SK-N-SH (cell line): ENCODE measurements around the gene PARP15. TPM values are rescaled to one million over a fixed set of nuclear protein-coding genes. Genes with fewer than 3 reads are reported as not detected.

ENCODE experiments used
- CTCF ChIA-PET: fragments of 300-600, 350-600 bp; formaldehyde crosslinking; extraction: SDS; loops from one replicate; lab custom pipeline; 2021; lab: Yijun Ruan, JAX
- POLR2A ChIA-PET: fragments of 350-600 bp; sonication (Branson Sonifier 250); formaldehyde crosslinking; extraction: SDS; loops from one replicate; lab custom pipeline; 2020; ENCODE audit warnings: antibody characterized with exemption, inconsistent platforms; lab: Yijun Ruan, JAX
- DNase-seq: peaks from one replicate; pipeline ENCODE4 v3.0.0; 2012
- H2AFZ ChIP-seq: fragments of 200-600 bp; sonication (generic); 2 replicates; pipeline ENCODE4 v1.8.1; 2016; ENCODE audit warnings: antibody characterized with exemption, mild to moderate bottlenecking, low read depth
- H3F3A ChIP-seq: fragments of 200-600 bp; sonication (generic); replicated peaks from 2 replicates; pipeline ENCODE3; 2016; ENCODE audit warnings: antibody characterized with exemption, mild to moderate bottlenecking; ENCODE audit not compliant: insufficient read depth
- H3K27ac ChIP-seq, 2 experiments: fragments of 200-500 bp in 1 of 2; fragments of 200-600 bp in 1 of 2; sonication (Bioruptor generic) in 1 of 2; sonication (generic), shearing (Covaris generic) in 1 of 2; 2 replicates each; pipeline versions ENCODE4 v1.5.1 to v1.6.1; 2014 to 2016; ENCODE audit warnings: low read depth in 2 of 2, inconsistent platforms in 1 of 2, low read length in 1 of 2, mild to moderate bottlenecking in 1 of 2, mixed read lengths in 1 of 2
- H3K27me3 ChIP-seq: fragments of 200-600 bp; sonication (generic), shearing (Covaris generic); 2 replicates; pipeline ENCODE4 v1.6.1; 2016; ENCODE audit warnings: mixed run types; ENCODE audit not compliant: insufficient read depth
- H3K36me3 ChIP-seq, 2 experiments: fragments of 200-500 bp in 1 of 2; fragments of 200-600 bp in 1 of 2; sonication (Bioruptor generic) in 1 of 2; sonication (generic) in 1 of 2; replicated peaks in 1 of 2; 2 replicates each; pipeline versions ENCODE3 to v1.5.1; 2014 to 2016; ENCODE audit warnings: low read length in 1 of 2, mild to moderate bottlenecking in 1 of 2; ENCODE audit not compliant: insufficient read depth in 2 of 2, control insufficient read depth in 1 of 2
- H3K4me1 ChIP-seq, 2 experiments: fragments of 200-500 bp in 1 of 2; fragments of 200-600 bp in 1 of 2; sonication (Bioruptor generic) in 1 of 2; sonication (generic), shearing (Covaris generic) in 1 of 2; 2 replicates each; pipeline versions ENCODE4 v1.5.1 to v1.6.1; 2014 to 2016; ENCODE audit warnings: low read depth in 1 of 2, low read length in 1 of 2, mixed run types in 1 of 2; ENCODE audit not compliant: insufficient read depth in 2 of 2, control insufficient read depth in 1 of 2
- H3K4me2 ChIP-seq: fragments of 200-600 bp; sonication (generic), shearing (Covaris generic); 2 replicates; pipeline ENCODE4 v1.6.1; 2017; ENCODE audit warnings: mixed run types
- H3K4me3 ChIP-seq, 2 experiments: fragments of 200-500 bp in 1 of 2; fragments of 200-600 bp in 1 of 2; sonication (Bioruptor generic) in 1 of 2; sonication (generic), shearing (Covaris generic) in 1 of 2; 2 replicates each; pipeline versions ENCODE4 v1.5.1 to v1.8.1; 2014 to 2016; ENCODE audit warnings: low read depth in 2 of 2, inconsistent platforms in 1 of 2, low read length in 1 of 2, mild to moderate bottlenecking in 1 of 2, mixed read lengths in 1 of 2, moderate library complexity in 1 of 2
- H3K79me2 ChIP-seq: fragments of 200-600 bp; sonication (generic); 2 replicates; pipeline ENCODE4 v1.8.1; 2017; ENCODE audit warnings: mild to moderate bottlenecking; ENCODE audit not compliant: insufficient read depth
- H3K9ac ChIP-seq: fragments of 200-600 bp; sonication (generic); 2 replicates; pipeline ENCODE4 v1.6.1; 2017; ENCODE audit warnings: mixed run types
- H3K9me2 ChIP-seq: fragments of 200-600 bp; sonication (generic); 2 replicates; pipeline ENCODE4 v1.6.1; 2017; ENCODE audit warnings: mixed run types
- H3K9me3 ChIP-seq: fragments of 200-600 bp; sonication (generic); 2 replicates; pipeline ENCODE4 v1.6.1; 2017; ENCODE audit warnings: mixed run types, mild to moderate bottlenecking, moderate library complexity
- H4K20me1 ChIP-seq: fragments of 200-600 bp; sonication (generic); 2 replicates; pipeline ENCODE4 v1.6.1; 2017; ENCODE audit warnings: mild to moderate bottlenecking, mixed run types; ENCODE audit not compliant: insufficient read depth
- CHD2 ChIP-seq: fragments of 150-350 bp; IDR thresholded peaks from 2 replicates; pipeline ENCODE4 v1.6.1; 2018; ENCODE audit warnings: low read length; ENCODE audit not compliant: partially characterized antibody
- CTCF ChIP-seq: fragments of 200-600 bp; sonication (generic); IDR thresholded peaks from 2 replicates; pipeline ENCODE4 v1.6.1; 2017; ENCODE audit warnings: antibody characterized with exemption, mild to moderate bottlenecking, moderate library complexity
- EP300 ChIP-seq, 2 experiments: IDR thresholded peaks; 2 replicates each; pipeline versions ENCODE4 v1.4.0 to v1.6.1; 2012; ENCODE audit warnings: borderline replicate concordance in 1 of 2, low read depth in 1 of 2, low read length in 1 of 2
- FOSL2 ChIP-seq: IDR thresholded peaks from 2 replicates; pipeline ENCODE4 v1.4.0; 2012; ENCODE audit warnings: low read depth, mild to moderate bottlenecking, moderate library complexity, borderline replicate concordance
- JUND ChIP-seq: IDR thresholded peaks from 2 replicates; pipeline ENCODE4 v1.4.0; 2012
- MEF2A ChIP-seq: IDR thresholded peaks from 2 replicates; pipeline ENCODE4 v1.4.0; 2012; ENCODE audit warnings: low read depth, borderline replicate concordance
- NFIC ChIP-seq: IDR thresholded peaks from 2 replicates; pipeline ENCODE4 v1.4.0; 2012; ENCODE audit warnings: borderline replicate concordance
- POLR2AphosphoS5 ChIP-seq: IDR thresholded peaks from 2 replicates; pipeline ENCODE4 v1.6.1; 2012; ENCODE audit warnings: low read depth, low read length
- SIN3A ChIP-seq: IDR thresholded peaks from 2 replicates; pipeline ENCODE4 v1.6.1; 2012; ENCODE audit warnings: low read depth, mild to moderate bottlenecking, low read length, moderate library complexity, borderline replicate concordance
- SMC3 ChIP-seq: IDR thresholded peaks from 2 replicates; pipeline ENCODE4 v1.6.1; 2012; ENCODE audit warnings: low read depth, low read length, improper control_type of control experiment
- TAF1 ChIP-seq: IDR thresholded peaks from 2 replicates; pipeline ENCODE4 v1.6.1; 2012; ENCODE audit warnings: low read depth, mild to moderate bottlenecking, low read length, moderate library complexity, borderline replicate concordance
- USF2 ChIP-seq: fragments of 150-350 bp; IDR thresholded peaks from 2 replicates; pipeline ENCODE4 v1.6.1; 2017; ENCODE audit warnings: antibody characterized with exemption, low read length, low read depth, borderline replicate concordance
- WGBS: methylation state at CpG from one replicate; pipeline ENCODE4 v1.1.6; 2017; ENCODE audit warnings: low lambda C conversion rate; 5-methylcytosine and 5-hydroxymethylcytosine counted together
- polyA plus RNA-seq, 3 experiments: library from polyadenylated mRNA; depleted of rRNA; stranded (reverse); fragments of >200 nt; gene quantifications; 2 replicates each; pipeline ENCODE4 v1.2.3, GENCODE V29; 2012
- TF ChIP-seq, protein P1 (sequence below): fragments of 150-350 bp; IDR thresholded peaks from 2 replicates; pipeline ENCODE4 v1.6.1; 2016; ENCODE audit warnings: mild to moderate bottlenecking, low read depth, low read length

PARP15 gene
- polyA plus RNA-seq, 1 of the 3 experiments (the other 2 are of a cell fraction), result not detected

- DNase-seq, result no peak
Observed at GRCh38 chr3:122533931-122534334, 43.5 kb upstream of the PARP15 start.

More at GRCh38 chr3:122533931-122534334, 43.5 kb upstream of the PARP15 start:
- Histone ChIP-seq H4K20me1 (no peaks in the 10 kb centered on the region), H3K27ac (no peak overlapping the region), H2AFZ (no peak overlapping the region), H3K4me1 (0 out of 4 replicates have a peak, but pooled peaks cover 0 to 7% of the 10 kb centered on the region in 2 experiments), H3K79me2 (no peaks in the 10 kb centered on the region), H3K9ac (no peak overlapping the region), H3K4me3 (no peak overlapping the region), H3K4me2 (no peak overlapping the region), H3F3A (peaks cover 6% of the 10 kb centered on the region), H3K9me3 (no peaks in the 10 kb centered on the region), H3K27me3 (no peaks in the 10 kb centered on the region), H3K36me3 (peaks cover 16 to 37% of the 10 kb centered on the region in 2 experiments), H3K9me2 (no peaks in the 10 kb centered on the region)
- TF ChIP-seq JUND (peak; percentile 77), FOSL2 (peak; percentile 91), USF2 (no peak), SIN3A (no peak), EP300 (IDR thresholded peaks at IDR 0.05; ENCODE audit: borderline replicate concordance in 1 of 2, low read depth in 1 of 2, low read length in 1 of 2) (no peak), NFIC (no peak), MEF2A (no peak), CHD2 (no peak), SMC3 (no peak), TAF1 (no peak), CTCF (no peak), POLR2AphosphoS5 (no peak)
- TF ChIP-seq, protein P1, sequence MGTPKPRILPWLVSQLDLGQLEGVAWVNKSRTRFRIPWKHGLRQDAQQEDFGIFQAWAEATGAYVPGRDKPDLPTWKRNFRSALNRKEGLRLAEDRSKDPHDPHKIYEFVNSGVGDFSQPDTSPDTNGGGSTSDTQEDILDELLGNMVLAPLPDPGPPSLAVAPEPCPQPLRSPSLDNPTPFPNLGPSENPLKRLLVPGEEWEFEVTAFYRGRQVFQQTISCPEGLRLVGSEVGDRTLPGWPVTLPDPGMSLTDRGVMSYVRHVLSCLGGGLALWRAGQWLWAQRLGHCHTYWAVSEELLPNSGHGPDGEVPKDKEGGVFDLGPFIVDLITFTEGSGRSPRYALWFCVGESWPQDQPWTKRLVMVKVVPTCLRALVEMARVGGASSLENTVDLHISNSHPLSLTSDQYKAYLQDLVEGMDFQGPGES, result no peak
- WGBS, result 14% methylated on average over 1 of the region's 1 CpG
- ChIA-PET POLR2A (no interaction called here), CTCF (interaction anchor here (1.0 kb wide), 1 partner anchor 141 kb away, joined by 4 read pairs; no protein-coding TSS in a partner anchor)
